HepG2 (cell line): Measurements from ENCODE around the gene PNPLA2.

Experiments
- CTCF ChIP-seq: sonication (generic); formaldehyde crosslinking; IDR thresholded peaks from 2 replicates; pipeline ENCODE4 v1.5.0; 2020; ENCODE audit warnings: mild to moderate bottlenecking, missing genetic modification reagents, moderate library complexity
- DZIP1 ChIP-seq: sonication (generic); formaldehyde crosslinking; IDR thresholded peaks from 2 replicates; pipeline ENCODE4 v1.5.0; 2020; ENCODE audit warnings: mild to moderate bottlenecking, missing genetic modification reagents
- UBTF ChIP-seq: sonication (generic); formaldehyde crosslinking; IDR thresholded peaks from 2 replicates; pipeline ENCODE4 v1.4.0; 2020; ENCODE audit warnings: mild to moderate bottlenecking, missing genetic modification reagents
- ZNF256 ChIP-seq: sonication (generic); formaldehyde crosslinking; conservative IDR thresholded peaks from 2 replicates; pipeline ENCODE4 v1.4.0; 2020; ENCODE audit warnings: missing genetic modification reagents

DNA sequence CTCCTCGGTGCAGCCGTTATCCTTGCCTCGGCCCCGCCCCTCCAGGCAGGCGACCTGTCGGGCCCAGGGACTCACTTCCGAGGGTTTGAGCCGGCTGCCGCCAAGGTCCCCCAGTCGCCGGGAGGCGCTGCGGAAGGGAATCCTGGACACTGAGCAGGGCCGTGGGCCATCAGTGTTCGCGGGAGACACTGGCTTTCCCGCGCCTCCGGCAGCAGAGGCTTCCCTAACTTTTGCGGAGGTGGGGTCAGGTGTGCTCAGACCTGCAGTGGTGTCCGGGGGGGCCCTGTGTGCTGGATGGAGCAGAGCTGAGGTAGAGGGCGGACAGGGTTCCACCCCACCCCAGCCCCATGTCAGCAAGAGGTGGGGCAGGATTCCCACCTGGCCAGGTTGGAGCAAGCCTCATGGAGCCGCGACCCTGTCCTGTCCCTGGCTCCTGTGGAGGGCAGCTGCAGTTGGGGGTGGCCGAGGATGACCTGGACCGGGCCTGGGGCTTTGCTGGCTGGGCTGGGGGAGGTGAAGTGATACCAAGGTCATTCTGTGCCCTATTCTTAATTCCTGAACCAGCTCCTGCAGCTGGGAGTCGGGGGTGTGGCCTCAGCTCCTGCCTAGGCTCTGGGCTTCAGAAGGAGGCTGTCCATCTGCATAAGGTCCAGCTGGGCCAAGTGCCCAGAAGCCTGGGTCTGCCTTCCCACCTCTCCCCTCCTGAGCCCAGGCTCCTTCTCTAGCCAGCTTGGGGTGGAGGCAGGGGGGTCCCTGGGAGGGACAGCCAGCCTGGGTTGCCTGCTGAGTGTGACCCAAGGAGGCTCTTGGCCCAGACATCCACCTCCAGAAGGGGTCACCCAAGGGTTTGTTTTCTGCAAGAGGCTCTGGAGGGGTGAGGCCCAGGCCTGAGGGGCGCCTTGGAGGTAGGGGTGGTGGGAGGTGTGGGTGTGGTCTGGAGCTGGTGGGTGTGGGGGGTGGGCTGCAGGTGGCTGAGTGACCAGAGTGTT lies 32.4 kb downstream of the PNPLA2 start:
- TF ChIP-seq UBTF (CRISPR knock-in tag) = no peak
- TF ChIP-seq ZNF256 (CRISPR knock-in tag) = no peak
- TF ChIP-seq CTCF = peak; percentile 50
- TF ChIP-seq DZIP1 (CRISPR knock-in tag) = no peak
